ENCODE results near the gene ZCCHC9. TPM values are rescaled to one million over a fixed set of nuclear protein-coding genes. Genes with fewer than 3 reads are reported as not detected.

The ZCCHC9 gene, protein sequence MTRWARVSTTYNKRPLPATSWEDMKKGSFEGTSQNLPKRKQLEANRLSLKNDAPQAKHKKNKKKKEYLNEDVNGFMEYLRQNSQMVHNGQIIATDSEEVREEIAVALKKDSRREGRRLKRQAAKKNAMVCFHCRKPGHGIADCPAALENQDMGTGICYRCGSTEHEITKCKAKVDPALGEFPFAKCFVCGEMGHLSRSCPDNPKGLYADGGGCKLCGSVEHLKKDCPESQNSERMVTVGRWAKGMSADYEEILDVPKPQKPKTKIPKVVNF
- total RNA-seq, result 35.8 and 38.4 TPM in 2 replicates

DNA sequence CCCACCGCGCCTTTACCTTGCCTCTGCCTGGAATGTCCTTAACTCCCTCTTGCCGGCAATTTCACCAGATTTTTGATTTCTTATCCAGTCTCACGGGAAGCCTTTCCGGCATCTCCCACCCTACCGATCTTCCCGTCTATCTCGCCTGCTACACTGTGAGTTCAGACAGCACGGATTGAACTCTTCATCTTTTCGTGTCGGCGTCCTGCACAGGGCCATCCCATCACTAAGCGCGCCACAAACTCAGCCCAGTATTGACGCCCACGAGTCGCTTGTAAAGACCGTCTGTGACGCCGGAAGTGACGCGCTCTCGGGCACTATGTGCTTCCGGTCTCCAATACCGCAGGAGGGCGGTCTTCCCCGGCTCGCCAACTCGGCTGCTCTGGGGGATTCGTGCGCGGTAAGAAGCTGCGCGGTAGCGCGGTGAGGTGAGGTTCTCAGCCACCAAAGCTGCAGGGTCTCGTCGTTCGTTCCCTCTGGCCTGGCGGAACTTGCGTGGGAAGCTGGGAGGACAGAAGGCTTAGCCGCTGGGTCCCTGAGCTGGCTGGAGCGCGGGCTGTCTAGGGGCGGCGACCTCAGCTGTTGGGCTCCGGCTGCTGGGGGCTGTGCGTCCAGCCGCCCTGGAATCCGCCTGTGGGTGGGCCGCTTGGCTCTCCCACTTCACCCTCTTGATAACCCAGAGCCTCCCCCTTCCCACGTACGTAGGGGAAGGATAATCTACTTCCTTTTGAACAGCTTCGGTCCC lies at the start of gene ZCCHC9:
ZCCHC9 (plus strand) TSS at position 317 of the 745 bp plus-strand sequence. CDS start 3,171 bp downstream, outside the sequence.

Other genes with a start within 250 kb of the ZCCHC9 start
- 0.39 TPM in 1 of 2 replicates, not detected in the other for gene CKMT2, start 68.3 kb upstream of the ZCCHC9 start, total RNA-seq
- gene ACOT12, start 92.5 kb downstream of the ZCCHC9 start, total RNA-seq, result not detected in 2 replicates